H1 (cell line): Measurements from ENCODE around the gene FAM72A. TPM values are rescaled to one million over a fixed set of nuclear protein-coding genes. Genes with fewer than 3 reads are reported as not detected.
"Not testable (repeated sequence)": the region's sequence is repeated elsewhere in the genome, so short reads cannot be mapped to it uniquely, and the experiment has no call there.

Experiments used
- CTCF ChIA-PET: fragments of 300-600 bp; sonication (Branson Sonifier 250); formaldehyde crosslinking; loops from one replicate; lab custom pipeline; 2021; ENCODE audit not compliant: partially characterized antibody; lab: Charles Lee
- POLR2A ChIA-PET: fragments of 300-600 bp; sonication (Branson Sonifier 250); formaldehyde crosslinking; loops from one replicate; lab custom pipeline; 2021; ENCODE audit warnings: inconsistent platforms; ENCODE audit not compliant: partially characterized antibody; lab: Charles Lee
- DNase-seq, 2 experiments: peaks; one replicate each; pipeline versions ENCODE4 v3.0.0 to v3.0.0-alpha.2; 2010 to 2022; ENCODE audit warnings: low spot score in 2 of 2, low read depth in 1 of 2, mixed read lengths in 1 of 2
- FAIRE-seq: peaks from 2 replicates; lab custom pipeline; 2011; peaks lifted over from hg19 to GRCh38; lab: Jason Lieb, UNC
- H2AFZ ChIP-seq: 2 replicates; pipeline ENCODE4 v1.8.1; 2012; ENCODE audit warnings: low read length, inconsistent platforms
- H2AK5ac ChIP-seq: 2 replicates; pipeline ENCODE4 v1.6.1; 2013; ENCODE audit warnings: low read depth, low read length
- H2BK120ac ChIP-seq: replicated peaks from 2 replicates; pipeline ENCODE3; 2013; ENCODE audit warnings: low read depth, low read length, inconsistent platforms
- H2BK12ac ChIP-seq: 2 replicates; pipeline ENCODE4 v1.6.1; 2013; ENCODE audit warnings: low read depth, low read length
- H2BK15ac ChIP-seq: 2 replicates; pipeline ENCODE4 v1.6.1; 2013; ENCODE audit warnings: low read length
- H2BK20ac ChIP-seq: 2 replicates; pipeline ENCODE4 v1.6.1; 2013; ENCODE audit warnings: low read length
- H2BK5ac ChIP-seq: 2 replicates; pipeline ENCODE4 v1.6.1; 2013; ENCODE audit warnings: low read depth, low read length
- H3K14ac ChIP-seq: 2 replicates; pipeline ENCODE4 v1.6.1; 2013; ENCODE audit warnings: inconsistent platforms; ENCODE audit not compliant: insufficient read length
- H3K18ac ChIP-seq: 2 replicates; pipeline ENCODE4 v1.6.1; 2013; ENCODE audit warnings: low read length; ENCODE audit errors: extremely low read depth
- H3K23ac ChIP-seq: 2 replicates; pipeline ENCODE4 v1.6.1; 2013; ENCODE audit warnings: inconsistent platforms; ENCODE audit not compliant: insufficient read length
- H3K23me2 ChIP-seq: 2 replicates; pipeline ENCODE4 v1.6.1; 2013; ENCODE audit warnings: low read depth, low read length
- H3K27ac ChIP-seq: 2 replicates; pipeline ENCODE4 v1.6.1; 2011; ENCODE audit warnings: low read depth, low read length, inconsistent platforms
- H3K27me3 ChIP-seq, 4 experiments: replicated peaks in 1 of 4; 1 replicate in 1 of 4; 2 replicates in 3 of 4; pipeline versions ENCODE4 v1.6.1 to v1.8.1; 2011 to 2013; ENCODE audit warnings: low read length in 3 of 4, mild to moderate bottlenecking in 3 of 4, inconsistent platforms in 2 of 4, mixed read lengths in 2 of 4, moderate library complexity in 1 of 4; ENCODE audit not compliant: control insufficient read depth in 3 of 4, insufficient read depth in 3 of 4; ENCODE audit errors: extremely low read depth in 1 of 4
- H3K36me3 ChIP-seq, 4 experiments: 2 replicates each; pipeline versions ENCODE4 v1.6.1 to v1.8.1; 2011 to 2013; ENCODE audit warnings: mild to moderate bottlenecking in 4 of 4, low read length in 3 of 4, moderate library complexity in 2 of 4, control low read depth in 1 of 4, inconsistent platforms in 1 of 4; ENCODE audit not compliant: insufficient read depth in 4 of 4, control insufficient read depth in 2 of 4
- H3K4ac ChIP-seq: replicated peaks from 2 replicates; pipeline ENCODE3; 2013; ENCODE audit warnings: low read length, low read depth, mixed read lengths, inconsistent platforms; ENCODE audit not compliant: insufficient read length
- H3K4me1 ChIP-seq, 4 experiments: replicated peaks in 1 of 4; 1 replicate in 1 of 4; 2 replicates in 3 of 4; pipeline versions ENCODE4 v1.6.1 to v1.8.1; 2011 to 2013; ENCODE audit warnings: low read length in 3 of 4, inconsistent platforms in 2 of 4, mixed read lengths in 1 of 4; ENCODE audit not compliant: insufficient read depth in 4 of 4, control insufficient read depth in 3 of 4
- H3K4me2 ChIP-seq, 2 experiments: 2 replicates each; pipeline versions ENCODE4 v1.6.1 to v1.8.1; 2011 to 2013; ENCODE audit warnings: low read depth in 2 of 2, low read length in 2 of 2, control low read depth in 1 of 2, inconsistent platforms in 1 of 2, mild to moderate bottlenecking in 1 of 2; ENCODE audit not compliant: insufficient read depth in 1 of 2
- H3K4me3 ChIP-seq, 4 experiments: fragments of 200-600, 300-600 bp in 1 of 4; sonication (generic), shearing (Covaris generic), sonication (Bioruptor Twin) in 1 of 4; 2 replicates each; pipeline versions ENCODE4 v1.5.1 to v1.8.1; 2011 to 2016; ENCODE audit warnings: low read length in 4 of 4, low read depth in 3 of 4, control low read depth in 2 of 4, inconsistent platforms in 2 of 4, mild to moderate bottlenecking in 2 of 4, mixed read lengths in 1 of 4, moderate library complexity in 1 of 4; ENCODE audit not compliant: insufficient read depth in 2 of 4; ENCODE audit errors: extremely low read depth in 1 of 4
- H3K56ac ChIP-seq: replicated peaks from 2 replicates; pipeline ENCODE3; 2013; ENCODE audit warnings: low read depth, mild to moderate bottlenecking, mixed read lengths, low read length, inconsistent platforms; ENCODE audit not compliant: insufficient read length
- H3K79me1 ChIP-seq: 2 replicates; pipeline ENCODE4 v1.6.1; 2013; ENCODE audit warnings: low read depth, low read length, control low read depth
- H3K79me2 ChIP-seq, 2 experiments: 2 replicates each; pipeline versions ENCODE4 v1.6.1 to v1.8.1; 2012 to 2013; ENCODE audit warnings: low read length in 2 of 2, mild to moderate bottlenecking in 2 of 2, inconsistent platforms in 1 of 2; ENCODE audit not compliant: insufficient read depth in 2 of 2, control insufficient read depth in 1 of 2
- H3K9ac ChIP-seq, 4 experiments: replicated peaks in 1 of 4; 1 replicate in 1 of 4; 2 replicates in 3 of 4; pipeline versions ENCODE4 v1.6.1 to v1.8.1; 2011 to 2013; ENCODE audit warnings: low read depth in 3 of 4, low read length in 3 of 4, control low read depth in 2 of 4, mild to moderate bottlenecking in 2 of 4, moderate library complexity in 2 of 4, inconsistent platforms in 1 of 4; ENCODE audit errors: extremely low read depth in 1 of 4
- H3K9me3 ChIP-seq, 2 experiments: 2 replicates each; pipeline versions ENCODE4 v1.6.1 to v1.8.1; 2012 to 2013; ENCODE audit warnings: mild to moderate bottlenecking in 2 of 2, moderate library complexity in 2 of 2, control low read depth in 1 of 2, inconsistent platforms in 1 of 2, low read depth in 1 of 2, low read length in 1 of 2, mixed read lengths in 1 of 2; ENCODE audit not compliant: insufficient read depth in 2 of 2
- H4K20me1 ChIP-seq, 2 experiments: replicated peaks in 1 of 2; 2 replicates each; pipeline versions ENCODE3 to v1.8.1; 2011 to 2013; ENCODE audit warnings: inconsistent platforms in 2 of 2, low read length in 2 of 2, mild to moderate bottlenecking in 1 of 2; ENCODE audit not compliant: insufficient read depth in 2 of 2, control insufficient read depth in 1 of 2
- H4K5ac ChIP-seq: 2 replicates; pipeline ENCODE4 v1.6.1; 2013; ENCODE audit warnings: low read length, low read depth, mixed read lengths, inconsistent platforms; ENCODE audit not compliant: insufficient read length
- H4K8ac ChIP-seq: 2 replicates; pipeline ENCODE4 v1.8.0; 2013; ENCODE audit warnings: mild to moderate bottlenecking, moderate library complexity, low read length, inconsistent platforms; ENCODE audit not compliant: insufficient read depth; ENCODE audit errors: extremely low read depth
- H4K91ac ChIP-seq: replicated peaks from 2 replicates; pipeline ENCODE3; 2013; ENCODE audit warnings: low read length, mixed read lengths, inconsistent platforms; ENCODE audit not compliant: insufficient read length
- WGBS, 2 experiments: shearing (Covaris generic) in 1 of 2; methylation state at CpG; one replicate each; pipeline versions ENCODE4 v1.1.6 to v1.1.7; 2013 to 2015; ENCODE audit warnings: low lambda C conversion rate in 2 of 2, mixed read lengths in 2 of 2, inconsistent platforms in 1 of 2, low coverage in 1 of 2, missing lambda C conversion rate in 1 of 2; ENCODE audit not compliant: insufficient replicate concordance in 2 of 2, insufficient coverage in 1 of 2, insufficient read length in 1 of 2; ENCODE audit errors: extremely low coverage in 1 of 2, missing lambda C conversion rate in 1 of 2; 5-methylcytosine and 5-hydroxymethylcytosine counted together
- polyA plus RNA-seq, 7 experiments: library from polyadenylated mRNA; depleted of rRNA in 3 of 7; stranded (reverse) in 5 of 7; unstranded in 2 of 7; fragments of >200 nt in 5 of 7; fragments of 200-250 nt in 2 of 7; gene quantifications; 1 replicate in 5 of 7; 2 replicates in 1 of 7; 4 replicates in 1 of 7; pipeline versions ENCODE4 v1.2.1 to v1.2.3, GENCODE V29; 2011 to 2013; ENCODE audit warnings: missing spikeins in 2 of 7, mixed read lengths in 2 of 7
- total RNA-seq: library from RNA; stranded (reverse); fragmentation: NEBNext Ultra II Directional; extraction: Animal tissue kit (Norgen Biotek cat#: 25700); gene quantifications from 2 replicates; pipeline ENCODE4 v1.2.1, GENCODE V29; 2021

Gene FAM72A
- total and polyA plus RNA-seq, 2 of the 8 experiments (the other 6 are each of a cell fraction or from before 2014, with no cell fraction given), result 10.7 to 23.0 TPM

- H2BK120ac ChIP-seq, H3K56ac ChIP-seq, H3K79me1 ChIP-seq, H3K23ac ChIP-seq, H4K91ac ChIP-seq, H3K4me1 ChIP-seq, H2AK5ac ChIP-seq, H3K14ac ChIP-seq, H3K9ac ChIP-seq, H2BK20ac ChIP-seq, H3K4ac ChIP-seq, H3K36me3 ChIP-seq, H3K79me2 ChIP-seq, H4K5ac ChIP-seq, H4K20me1 ChIP-seq, FAIRE-seq, POLR2A ChIA-PET, H2AFZ ChIP-seq, H3K27me3 ChIP-seq, CTCF ChIA-PET, H3K27ac ChIP-seq, H3K4me2 ChIP-seq, H3K4me3 ChIP-seq, H2BK5ac ChIP-seq, H2BK15ac ChIP-seq, DNase-seq, H4K8ac ChIP-seq, H3K23me2 ChIP-seq, H2BK12ac ChIP-seq, H3K18ac ChIP-seq, H3K9me3 ChIP-seq: not testable (repeated sequence)
- WGBS, 2 experiments, result no CpG with 5 or more reads among the region's 10 CpGs
Measured at GRCh38 chr1:206246129-206246886, 43.7 kb upstream of the FAM72A start.

- DNase-seq, H3K23me2 ChIP-seq, H3K4ac ChIP-seq, H3K36me3 ChIP-seq, H4K5ac ChIP-seq, H3K23ac ChIP-seq, H4K91ac ChIP-seq, H3K79me2 ChIP-seq, H2BK5ac ChIP-seq, H3K79me1 ChIP-seq, H3K27ac ChIP-seq, H3K4me1 ChIP-seq, H4K20me1 ChIP-seq, POLR2A ChIA-PET, H2BK120ac ChIP-seq, H3K4me2 ChIP-seq, CTCF ChIA-PET, H3K14ac ChIP-seq, H3K27me3 ChIP-seq, H3K18ac ChIP-seq, H2BK15ac ChIP-seq, FAIRE-seq, H2AFZ ChIP-seq, H3K56ac ChIP-seq, H2BK12ac ChIP-seq, H2BK20ac ChIP-seq, H3K9me3 ChIP-seq, H3K9ac ChIP-seq, H2AK5ac ChIP-seq, H3K4me3 ChIP-seq, H4K8ac ChIP-seq: not testable (repeated sequence)
- 84% methylated on average over 1 of the region's 3 CpGs; no CpG with 5 or more reads in 1 of the 2 experiments for WGBS, 2 experiments
Measured at GRCh38 chr1:206245479-206245878, 42.8 kb upstream of the FAM72A start.
